AG04449 (cell line): ENCODE data around the gene OR2T10.

ENCODE experiments used
- CTCF ChIA-PET: fragments of 350-600 bp; formaldehyde crosslinking; extraction: SDS; loops from one replicate; lab custom pipeline; 2021; ENCODE audit warnings: antibody characterized with exemption; lab: Yijun Ruan, JAX
- POLR2A ChIA-PET: fragments of 400-600, 350-600 bp; formaldehyde crosslinking; extraction: SDS; loops from one replicate; lab custom pipeline; 2020; ENCODE audit warnings: antibody characterized with exemption, inconsistent platforms; lab: Yijun Ruan, JAX
- DNase-seq: peaks from one replicate; pipeline ENCODE4 v3.0.0-alpha.2; 2010; ENCODE audit warnings: low read depth, low spot score
- H3K4me3 ChIP-seq: 2 replicates; pipeline ENCODE4 v1.5.1; 2011; ENCODE audit warnings: low read depth, mild to moderate bottlenecking, control low read depth, low read length
- CTCF ChIP-seq: IDR thresholded peaks from one replicate; pipeline ENCODE4 v1.5.1; 2011; ENCODE audit warnings: mild to moderate bottlenecking, moderate library complexity, low read length, control low read depth, inconsistent platforms; ENCODE audit not compliant: insufficient read depth; ENCODE audit errors: missing control alignments

The OR2T10 gene

GRCh38 chr1:248627971-248628844 is 30.7 kb upstream of the OR2T10 start:
- ChIA-PET POLR2A (no interaction called here), CTCF (no interaction called here)
- no peak for DNase-seq
- H3K4me3 ChIP-seq = no peak overlapping the region
- TF ChIP-seq CTCF = no peak

DNA sequence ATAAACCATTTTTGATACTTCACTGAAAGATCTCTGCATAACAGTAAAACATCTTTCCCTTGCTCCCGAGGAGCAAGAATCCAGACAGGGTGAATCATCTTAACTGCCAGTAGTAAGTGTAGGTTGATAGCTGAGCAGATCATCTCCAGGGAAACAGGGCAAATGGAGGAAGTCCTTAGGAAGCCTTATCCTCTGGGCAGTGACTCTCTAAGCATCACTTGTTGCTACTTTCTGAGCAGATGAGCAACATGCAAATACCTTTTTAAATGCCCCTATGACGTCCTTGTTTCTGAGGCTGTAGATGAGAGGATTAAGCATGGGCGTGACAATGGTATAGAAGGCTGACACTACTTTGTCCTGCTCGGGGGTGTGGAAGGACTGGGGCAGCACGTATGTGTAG is 28.5 kb upstream of the OR2T10 start:
- POLR2A ChIA-PET = no interaction called here
- no peak overlapping the region for H3K4me3 ChIP-seq
- TF ChIP-seq CTCF = no peak
- CTCF ChIA-PET = no interaction called here
- no peak for DNase-seq

- no peak for DNase-seq
- no peak for TF ChIP-seq CTCF
- CTCF ChIA-PET = no interaction called here
- no peak overlapping the region for H3K4me3 ChIP-seq
- POLR2A ChIA-PET = no interaction called here
Observed at GRCh38 chr1:248625166-248625565, 27.7 kb upstream of the OR2T10 start.

- POLR2A ChIA-PET = no interaction called here
- DNase-seq = no peak
- TF ChIP-seq CTCF = peak; percentile 12
- no peak overlapping the region for H3K4me3 ChIP-seq
- CTCF ChIA-PET = interaction anchor here (3.2 kb wide), 1 partner anchor 183 kb away, joined by 19 read pairs; no protein-coding TSS in a partner anchor
Observed at GRCh38 chr1:248622570-248623001, 25.1 kb upstream of the OR2T10 start.

GRCh38 chr1:248621770-248622169 is 24.3 kb upstream of the OR2T10 start:
- no peak overlapping the region for H3K4me3 ChIP-seq
- ChIA-PET CTCF (interaction anchor here (3.2 kb wide), 1 partner anchor 184 kb away, joined by 19 read pairs; no protein-coding TSS in a partner anchor), POLR2A (no interaction called here)
- no peak for TF ChIP-seq CTCF
- no peak for DNase-seq

DNA sequence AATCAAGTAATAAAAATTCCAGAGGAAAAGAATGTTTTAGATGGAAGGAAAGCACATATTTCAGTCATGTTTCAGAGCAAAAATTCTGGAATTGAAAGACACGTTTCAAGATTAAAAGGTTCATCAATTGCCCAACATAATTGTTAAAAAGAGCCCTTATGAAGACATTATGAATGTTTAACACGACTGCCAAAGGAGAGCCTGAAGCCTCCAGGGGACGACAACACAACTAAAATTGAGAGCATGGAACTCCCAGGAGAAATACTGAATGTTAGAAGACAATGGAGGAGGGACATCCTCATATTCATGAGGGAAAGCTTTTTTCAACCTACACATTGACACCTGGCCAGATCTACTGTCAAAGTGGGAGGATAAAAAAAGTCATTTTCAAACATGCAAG is 21.4 kb upstream of the OR2T10 start:
- ChIA-PET POLR2A (no interaction called here), CTCF (no interaction called here)
- no peak for DNase-seq
- H3K4me3 ChIP-seq = no peak overlapping the region
- TF ChIP-seq CTCF = no peak
